HPDE6-E6E7 (cell line): ENCODE data around the gene MEMO1.
"Not testable (repeated sequence)": the region's sequence is repeated elsewhere in the genome, so short reads cannot be mapped to it uniquely, and the experiment has no call there.

Experiments used
- DNase-seq: peaks from one replicate; pipeline ENCODE4 v3.0.0; 2011; ENCODE audit warnings: missing footprints; ENCODE audit errors: extremely low spot score

MEMO1 gene

DNA sequence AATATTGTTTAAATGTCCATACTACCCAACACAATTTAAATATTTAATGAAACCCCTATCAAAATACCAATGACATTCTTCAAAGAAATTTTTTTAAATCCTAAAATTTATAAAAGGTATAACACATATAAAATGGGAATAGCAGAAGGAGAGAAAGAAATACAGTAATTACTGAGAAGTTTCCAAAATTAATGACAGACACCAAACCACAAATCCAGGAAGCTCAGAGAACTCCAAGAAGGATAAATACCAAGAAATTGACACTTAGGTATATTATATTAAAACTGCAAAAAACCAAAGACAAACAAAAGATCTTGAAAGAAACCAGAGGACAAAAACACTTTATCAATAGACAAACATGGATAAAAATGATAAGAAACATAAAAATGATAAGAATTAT, 101.1 kb downstream of the MEMO1 start:
- no peak for DNase-seq

DNA sequence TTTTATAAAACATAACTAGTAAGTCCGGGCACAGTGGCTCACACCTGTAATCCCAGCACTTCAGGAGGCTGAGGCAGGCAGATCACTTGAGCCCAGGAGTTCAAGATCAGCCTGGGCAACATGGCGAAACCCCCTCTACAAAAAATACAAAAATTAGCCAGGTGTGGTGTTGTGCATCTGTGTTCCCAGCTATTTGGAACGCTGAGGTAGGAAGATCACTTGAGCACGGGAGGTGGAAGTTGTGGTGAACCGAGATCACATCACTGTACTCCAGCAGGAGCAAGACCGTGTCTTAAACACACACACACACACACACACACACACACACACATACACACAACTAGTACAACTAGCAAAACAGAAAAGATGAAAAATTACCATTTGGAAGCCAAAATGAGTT, 103.3 kb downstream of the MEMO1 start:
- DNase-seq = not testable (repeated sequence)

GRCh38 chr2:31903109-31903780, 107.6 kb downstream of the MEMO1 start:
- no peak for DNase-seq

DNA sequence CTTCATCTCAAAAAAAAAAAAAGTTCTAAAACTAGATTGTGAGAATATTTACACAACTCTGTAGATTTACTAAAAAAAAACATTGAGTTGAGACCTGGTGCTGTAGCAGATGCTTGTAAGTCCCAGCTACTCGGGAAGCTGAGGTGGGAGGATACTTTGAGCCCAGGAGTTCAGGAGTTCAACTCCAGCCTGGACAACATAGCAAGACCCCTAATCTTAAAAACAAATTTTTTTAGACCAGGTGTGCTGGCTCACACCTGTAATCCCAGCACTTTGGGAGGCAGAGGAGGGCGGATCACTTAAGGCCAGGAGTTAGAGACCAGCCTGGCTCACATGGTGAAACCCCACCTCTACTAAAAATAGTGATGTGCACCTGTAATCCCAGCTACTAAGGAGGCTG, 108.9 kb downstream of the MEMO1 start:
- no peak for DNase-seq

DNA sequence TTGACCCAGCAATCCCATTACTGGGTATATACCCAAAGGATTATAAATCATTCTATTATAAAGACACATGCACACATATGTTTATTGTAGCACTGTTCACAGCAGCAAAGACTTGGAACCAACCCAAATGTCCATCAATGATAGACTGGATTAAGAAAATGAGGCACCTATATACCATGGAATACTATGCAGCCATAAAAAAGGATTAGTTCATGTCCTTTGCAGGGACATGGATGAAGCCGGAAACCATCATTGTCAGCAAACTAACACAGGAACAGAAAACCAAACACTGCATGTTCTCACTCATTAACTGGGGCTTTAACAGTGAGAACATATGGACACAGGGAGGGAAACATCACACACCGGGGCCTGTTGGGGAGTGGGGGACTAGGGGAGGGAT, 110.7 kb downstream of the MEMO1 start:
- not testable (repeated sequence) for DNase-seq

DNA sequence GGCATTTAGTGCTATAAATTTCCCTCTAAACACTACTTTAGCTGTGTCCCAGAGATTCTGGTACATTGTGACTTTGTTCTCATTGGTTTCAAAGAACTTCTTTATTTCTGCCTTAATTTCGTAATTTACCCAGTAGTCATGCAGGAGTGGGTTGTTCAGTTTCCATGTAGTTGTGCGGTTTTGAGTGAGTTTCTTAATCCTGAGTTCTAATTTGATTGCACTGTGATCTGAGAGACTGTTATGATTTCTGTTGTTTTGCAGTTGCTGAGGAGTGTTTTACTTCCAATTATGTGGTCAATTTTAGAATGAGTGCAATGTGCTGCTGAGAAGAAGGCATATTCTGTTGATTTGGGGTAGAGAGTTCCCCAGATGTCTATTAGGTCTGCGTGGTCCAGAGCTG, 112.5 kb downstream of the MEMO1 start:
- not testable (repeated sequence) for DNase-seq

DNA sequence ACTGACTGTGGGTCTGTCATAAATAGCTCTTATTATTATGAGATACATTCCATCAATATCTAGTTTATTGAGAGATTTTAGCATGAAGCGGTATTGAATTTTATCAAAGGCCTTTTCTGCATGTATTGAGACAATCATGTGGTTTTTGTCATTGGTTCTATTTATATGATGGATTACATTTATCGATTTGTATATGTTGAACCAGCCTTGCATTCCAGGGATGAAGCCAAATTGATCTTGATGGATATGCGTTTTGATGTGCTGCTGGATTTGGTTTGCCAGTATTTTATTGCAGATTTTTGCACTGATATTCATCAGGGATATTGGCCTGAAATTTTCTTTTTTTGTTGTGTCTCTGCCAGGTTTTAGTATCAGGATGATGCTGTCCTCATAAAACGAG, 113.5 kb downstream of the MEMO1 start:
- not testable (repeated sequence) for DNase-seq

DNA sequence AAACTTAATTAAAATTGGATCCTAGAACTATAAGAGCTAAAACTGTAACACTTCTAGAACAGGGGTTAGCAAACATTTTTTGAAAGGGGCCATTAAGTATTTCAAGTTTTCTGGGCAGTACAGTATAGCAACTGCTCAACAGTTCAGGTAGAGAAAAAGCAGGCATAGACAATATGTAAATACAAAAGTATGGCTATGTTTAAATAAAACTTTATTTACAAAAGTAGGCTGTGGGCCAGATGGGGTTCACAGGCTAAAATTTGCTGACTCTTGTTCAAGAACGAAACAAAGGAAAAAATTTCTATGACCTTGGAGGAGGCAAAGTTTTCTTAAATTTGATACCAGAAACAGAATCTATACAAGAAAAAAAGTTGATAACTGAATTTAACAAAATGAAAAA, 114.5 kb downstream of the MEMO1 start:
- no peak for DNase-seq

DNA sequence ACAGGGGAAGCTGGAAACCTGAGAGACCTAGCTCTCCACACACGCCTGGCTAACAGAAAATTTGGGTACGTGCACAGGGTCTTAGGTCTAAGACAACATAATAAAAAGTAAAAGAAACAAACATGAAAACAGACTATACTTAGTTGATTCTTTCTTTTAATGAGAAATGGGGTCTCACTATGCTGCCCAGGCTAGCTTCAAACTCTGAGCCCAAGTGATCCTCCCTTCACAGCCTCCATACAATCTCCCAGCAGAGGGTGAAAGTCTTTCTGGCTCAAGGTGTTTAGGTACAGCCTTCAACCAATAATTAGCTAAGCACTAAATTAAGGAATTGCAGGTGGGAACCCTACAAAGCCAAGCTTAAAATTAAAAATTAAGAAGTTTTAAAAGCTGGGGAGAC, 116.2 kb downstream of the MEMO1 start:
- no peak for DNase-seq

- no peak for DNase-seq
Observed at GRCh38 chr2:31893094-31893493, 117.7 kb downstream of the MEMO1 start.

DNA sequence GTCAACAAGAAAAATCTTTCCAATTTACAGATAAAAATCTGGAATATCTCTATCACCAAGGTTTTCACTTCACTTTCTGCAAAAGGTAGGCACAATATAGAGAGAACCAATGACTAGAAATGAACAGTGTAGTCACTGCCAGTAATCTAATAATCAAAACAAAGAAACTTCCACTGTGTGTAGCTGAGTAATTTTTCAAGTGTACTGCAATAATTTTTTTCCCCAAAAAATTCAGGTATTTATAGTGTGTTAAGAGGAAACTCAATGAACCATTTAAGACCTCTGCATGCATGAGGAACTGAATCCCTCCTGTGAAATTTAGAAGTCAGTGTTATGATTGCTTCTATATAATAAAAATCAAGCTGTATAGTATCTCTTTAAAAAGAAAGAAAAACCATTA, 121.8 kb downstream of the MEMO1 start:
- no peak for DNase-seq

DNA sequence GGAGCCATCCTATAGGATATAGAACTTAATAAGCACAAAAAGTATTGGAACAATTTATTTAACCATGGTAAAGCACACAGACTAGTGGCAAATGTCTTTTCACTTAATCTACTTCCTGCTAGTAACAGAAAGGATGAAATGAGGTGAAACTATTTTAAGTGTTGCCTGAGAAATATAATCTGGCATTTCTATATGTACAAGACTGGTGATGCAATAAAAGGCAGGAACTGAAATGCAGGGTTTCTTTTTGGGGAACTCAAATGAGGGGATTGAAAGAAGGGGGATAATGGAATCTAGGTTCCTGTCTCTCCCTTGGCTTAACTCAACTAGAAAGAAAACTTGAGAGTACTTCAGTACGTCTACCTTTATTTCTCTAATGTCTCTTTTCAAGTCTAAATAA, 122.3 kb downstream of the MEMO1 start:
- DNase-seq = no peak

GRCh38 chr2:31886700-31887099, 124.1 kb downstream of the MEMO1 start:
- no peak for DNase-seq

DNA sequence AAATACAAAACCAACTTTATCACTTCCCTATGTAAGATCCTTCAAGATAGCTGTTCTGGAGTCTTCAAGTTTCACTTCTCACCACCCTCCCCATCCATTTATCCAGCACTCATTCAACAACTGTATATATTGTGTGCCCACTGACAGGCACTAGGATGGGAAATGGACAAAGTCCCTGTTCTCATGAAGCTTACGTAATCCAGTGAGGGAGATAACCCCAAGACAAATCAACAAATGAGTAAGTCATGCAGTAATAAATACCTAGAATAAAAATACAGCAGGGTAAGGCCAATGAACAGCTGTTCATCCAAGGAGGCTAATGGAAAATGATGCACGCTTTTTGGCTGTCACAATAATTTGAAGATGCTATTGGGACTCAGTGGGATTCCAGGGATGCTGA, 133.8 kb downstream of the MEMO1 start:
- no peak for DNase-seq

- no peak for DNase-seq
Observed at GRCh38 chr2:31874071-31874470, 136.7 kb downstream of the MEMO1 start.

DNA sequence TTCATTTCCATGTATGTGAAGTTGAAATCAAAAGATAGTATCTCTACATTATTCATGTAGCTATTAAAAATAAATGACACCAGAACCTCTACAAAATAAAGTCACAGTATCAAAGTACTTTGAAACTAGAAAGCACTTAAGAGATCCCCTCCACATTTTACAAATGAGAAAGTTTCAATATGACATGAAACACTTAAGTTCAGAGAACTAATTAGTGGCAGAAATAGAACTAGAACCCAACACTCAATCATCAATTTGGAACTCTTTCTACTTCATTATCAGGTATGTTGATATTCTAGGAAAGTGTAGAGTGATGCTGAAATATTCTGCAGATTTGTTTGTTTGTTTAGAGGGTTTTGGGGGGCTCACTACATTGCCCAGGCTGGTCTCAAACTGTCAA, 145.6 kb downstream of the MEMO1 start:
- DNase-seq = no peak

DNA sequence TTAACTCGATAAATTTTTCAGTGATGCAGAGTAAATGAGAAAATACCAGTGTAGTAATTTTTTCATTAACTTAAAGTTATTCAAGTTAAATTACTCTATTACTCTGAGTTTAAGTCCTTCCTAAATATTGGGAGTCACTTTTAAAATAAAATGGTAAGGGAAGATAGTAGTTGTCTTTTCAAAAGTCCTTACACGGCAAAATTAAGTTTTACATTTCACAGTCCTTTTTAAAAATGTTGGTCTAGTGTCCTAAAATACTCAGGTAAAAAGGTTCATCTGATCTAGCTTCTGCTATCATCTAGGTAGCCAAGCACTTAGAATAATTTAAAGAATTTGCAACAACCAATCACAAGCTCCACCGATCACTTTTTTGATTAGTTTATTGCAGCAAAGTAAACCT, 146.9 kb downstream of the MEMO1 start:
- no peak for DNase-seq

DNA sequence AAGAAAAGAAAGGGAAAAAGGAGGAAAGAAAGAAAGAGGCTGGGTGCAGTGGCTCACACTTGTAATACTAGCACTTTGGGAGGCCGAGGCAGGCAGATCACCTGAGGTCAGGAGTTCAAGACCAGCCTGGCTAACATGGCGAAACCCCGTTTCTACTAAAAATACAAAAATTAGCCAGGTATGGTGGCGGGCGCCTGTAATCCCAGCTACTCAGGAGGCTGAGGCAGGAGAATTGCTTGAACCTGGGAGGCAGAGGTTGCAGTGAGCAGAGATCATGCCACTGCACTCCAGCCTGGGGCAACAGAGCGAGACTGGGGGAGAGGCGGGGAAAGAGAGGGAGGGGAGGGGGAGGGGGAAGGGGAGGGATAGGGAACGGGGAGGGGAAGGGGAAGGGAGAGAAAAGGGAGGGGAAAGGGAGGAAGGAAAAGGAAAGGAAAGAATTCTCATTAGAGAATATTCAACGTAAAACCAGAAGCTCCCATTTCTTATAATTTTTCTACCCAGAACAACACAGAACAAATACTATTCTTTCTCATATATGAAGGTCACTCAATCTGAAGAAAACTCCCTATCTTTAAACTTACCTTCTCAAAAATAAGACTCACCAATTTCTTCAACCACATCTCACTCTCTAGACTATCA, 147.7 kb downstream of the MEMO1 start:
- not testable (repeated sequence) for DNase-seq

- DNase-seq = no peak
Observed at GRCh38 chr2:31859959-31860358, 150.8 kb downstream of the MEMO1 start.

DNA sequence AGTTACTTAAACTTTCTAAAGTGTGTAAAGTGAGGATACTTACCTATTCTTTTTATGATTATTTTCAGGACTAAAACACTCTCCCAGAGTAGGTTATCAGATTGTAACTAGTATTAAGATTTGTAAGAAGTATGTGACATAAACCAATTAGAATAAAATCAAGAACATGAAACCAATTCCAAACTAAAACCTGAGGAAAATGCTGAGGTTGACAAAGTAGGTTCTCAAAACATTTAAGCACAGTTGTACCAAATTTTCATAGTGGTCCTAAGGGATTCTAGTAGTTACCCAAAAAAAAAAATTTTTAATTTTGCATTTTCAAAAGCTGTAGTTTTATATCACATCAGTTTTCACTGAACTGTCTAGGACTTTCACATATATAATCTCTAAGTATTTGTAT, 157.3 kb downstream of the MEMO1 start:
- DNase-seq = no peak

DNA sequence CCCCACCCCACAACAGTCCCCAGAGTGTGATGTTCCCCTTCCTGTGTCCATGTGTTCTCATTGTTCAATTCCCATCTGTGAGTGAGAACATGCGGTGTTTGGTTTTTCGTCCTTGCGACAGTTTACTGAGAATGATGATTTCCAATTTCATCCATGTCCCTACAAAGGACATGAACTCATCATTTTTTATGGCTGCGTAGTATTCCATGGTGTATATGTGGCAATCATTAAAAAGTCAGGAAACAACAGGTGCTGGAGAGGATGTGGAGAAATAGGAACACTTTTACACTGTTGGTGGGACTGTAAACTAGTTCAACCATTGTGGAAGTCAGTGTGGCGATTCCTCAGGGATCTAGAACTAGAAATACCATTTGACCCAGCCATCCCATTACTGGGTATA, 168.7 kb downstream of the MEMO1 start:
- DNase-seq = not testable (repeated sequence)

DNA sequence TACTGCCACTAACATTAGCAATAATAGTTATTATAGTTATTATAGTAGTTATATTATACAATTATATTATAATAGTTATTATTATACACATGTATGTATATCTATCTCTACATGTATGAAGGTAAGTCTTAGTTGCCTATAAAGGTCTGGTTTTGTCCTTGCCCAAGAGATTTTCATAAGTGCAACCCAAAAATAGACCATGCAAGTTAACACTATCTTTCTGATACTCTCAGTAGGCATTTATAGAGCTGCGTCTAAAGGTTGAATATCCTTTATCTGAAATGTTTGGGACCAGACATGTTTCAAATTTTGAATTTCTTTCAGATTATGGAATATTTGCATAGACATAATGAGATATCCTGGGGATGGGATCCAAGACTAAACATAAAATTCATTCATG, 175.4 kb downstream of the MEMO1 start:
- no peak for DNase-seq

DNA sequence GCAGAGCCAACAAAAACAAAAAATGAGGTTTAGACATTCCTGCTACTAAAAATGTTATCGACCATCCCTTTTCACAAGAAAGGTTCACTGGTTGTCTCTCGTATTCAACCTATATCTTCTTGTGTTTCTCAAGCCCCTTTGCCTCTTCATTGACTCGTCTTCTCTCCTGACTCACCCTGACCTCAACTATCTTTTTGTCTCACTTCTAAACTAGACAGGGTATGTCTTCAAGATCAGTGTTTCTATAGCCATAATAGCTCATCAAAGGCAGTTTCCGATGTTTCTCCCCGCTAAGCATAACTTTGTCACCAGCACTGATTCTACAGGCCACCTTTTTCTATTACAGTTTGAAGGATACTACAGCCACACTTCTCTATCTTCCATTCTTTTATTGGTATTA, 178.4 kb downstream of the MEMO1 start:
- DNase-seq = no peak

GRCh38 chr2:31831585-31831984, 179.2 kb downstream of the MEMO1 start:
- DNase-seq = no peak
